C4-2B (cell line): ENCODE results near the gene GLB1L3.

Experiments
- ZFX ChIP-seq: fragments of 450-650 bp; IDR thresholded peaks from 2 replicates; pipeline ENCODE4 v1.6.1; 2017
- TF ChIP-seq, protein P1 (sequence below): fragments of 450-650 bp; conservative IDR thresholded peaks from 2 replicates; pipeline ENCODE4 v1.5.1; 2017; ENCODE audit warnings: mild to moderate bottlenecking

DNA sequence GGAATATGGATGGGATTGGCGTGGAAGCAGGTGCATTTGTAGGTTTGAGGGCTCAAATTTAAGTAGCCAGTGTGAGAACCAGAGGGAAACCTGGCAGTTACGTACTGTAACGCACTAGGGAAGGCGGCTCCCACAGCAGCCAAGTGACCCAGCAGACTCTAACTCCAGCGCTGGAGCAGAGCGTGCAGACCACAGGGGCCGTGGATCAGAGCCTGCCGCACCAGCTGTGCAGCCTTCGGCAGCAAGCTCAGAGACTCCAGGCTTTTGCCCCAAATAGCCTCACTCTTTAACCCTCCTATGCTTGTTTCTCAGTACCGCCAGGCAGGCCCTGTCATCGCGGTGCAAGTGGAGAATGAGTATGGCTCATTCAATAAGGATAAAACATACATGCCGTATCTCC lies 12.3 kb downstream of the GLB1L3 start:
- TF ChIP-seq, protein P1, sequence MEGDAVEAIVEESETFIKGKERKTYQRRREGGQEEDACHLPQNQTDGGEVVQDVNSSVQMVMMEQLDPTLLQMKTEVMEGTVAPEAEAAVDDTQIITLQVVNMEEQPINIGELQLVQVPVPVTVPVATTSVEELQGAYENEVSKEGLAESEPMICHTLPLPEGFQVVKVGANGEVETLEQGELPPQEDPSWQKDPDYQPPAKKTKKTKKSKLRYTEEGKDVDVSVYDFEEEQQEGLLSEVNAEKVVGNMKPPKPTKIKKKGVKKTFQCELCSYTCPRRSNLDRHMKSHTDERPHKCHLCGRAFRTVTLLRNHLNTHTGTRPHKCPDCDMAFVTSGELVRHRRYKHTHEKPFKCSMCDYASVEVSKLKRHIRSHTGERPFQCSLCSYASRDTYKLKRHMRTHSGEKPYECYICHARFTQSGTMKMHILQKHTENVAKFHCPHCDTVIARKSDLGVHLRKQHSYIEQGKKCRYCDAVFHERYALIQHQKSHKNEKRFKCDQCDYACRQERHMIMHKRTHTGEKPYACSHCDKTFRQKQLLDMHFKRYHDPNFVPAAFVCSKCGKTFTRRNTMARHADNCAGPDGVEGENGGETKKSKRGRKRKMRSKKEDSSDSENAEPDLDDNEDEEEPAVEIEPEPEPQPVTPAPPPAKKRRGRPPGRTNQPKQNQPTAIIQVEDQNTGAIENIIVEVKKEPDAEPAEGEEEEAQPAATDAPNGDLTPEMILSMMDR: no peak
- no peak for TF ChIP-seq ZFX
